ENCODE results near the gene SLC25A6.
"Not testable (repeated sequence)": the region's sequence is repeated elsewhere in the genome, so short reads cannot be mapped to it uniquely, and the experiment has no call there.

SLC25A6 gene

DNA sequence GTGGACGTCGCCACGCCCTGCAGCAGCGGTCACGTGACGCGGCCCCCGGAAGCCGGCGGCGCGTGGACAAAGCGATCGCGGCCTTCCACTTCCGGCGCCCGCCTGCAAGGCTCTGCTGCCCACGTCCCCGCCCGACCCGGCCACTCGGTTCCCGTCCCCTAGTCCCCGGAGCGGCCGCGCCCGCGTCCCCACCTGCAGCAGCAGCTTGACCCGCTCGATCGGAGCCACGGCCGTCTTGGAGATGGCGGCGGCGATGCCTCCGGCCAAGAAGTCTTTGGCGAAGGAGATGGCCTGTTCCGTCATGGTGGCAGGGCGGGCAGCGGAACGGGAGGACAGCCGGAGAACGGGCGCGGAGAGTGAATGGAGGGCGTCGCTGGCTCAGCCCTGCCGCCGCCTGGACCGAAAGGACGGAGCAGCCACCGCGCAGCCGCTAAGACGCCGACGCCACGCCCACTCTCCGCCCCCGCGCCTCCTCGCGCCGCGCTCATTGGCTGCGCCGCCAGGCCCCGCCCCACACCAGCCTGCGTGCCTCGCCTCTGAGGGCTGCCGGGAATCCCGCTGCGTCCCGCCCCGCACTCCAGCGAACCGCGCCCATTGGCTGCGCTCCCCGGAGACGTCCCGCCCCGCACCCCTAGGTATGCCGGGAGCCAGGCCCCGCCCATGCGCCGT, at the start of gene SLC25A6:
Gene SLC25A6 (minus strand): TSS at position 407 of the 669 bp plus-strand sequence. CDS start 104 bp downstream, at position 303.
- DNase-seq (ENCODE audit: low read depth, low spot score): peak; percentile 98

DNA sequence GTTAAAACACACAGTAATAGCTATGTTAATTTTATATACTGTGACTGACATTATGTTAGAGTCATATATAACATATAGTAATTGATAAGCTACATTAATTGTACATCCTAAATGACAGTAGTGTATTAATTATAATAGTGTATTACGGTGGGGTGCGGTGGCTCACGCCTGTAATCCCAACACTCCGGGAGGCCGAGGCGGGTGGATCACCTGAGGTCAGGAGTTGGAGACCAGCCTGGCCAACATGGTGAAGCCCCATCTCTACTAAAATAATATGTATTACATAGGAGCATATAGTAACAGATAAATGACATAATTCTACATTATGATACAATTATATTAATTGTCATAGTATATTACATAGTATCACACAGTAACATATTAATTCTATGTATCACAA, 48.6 kb upstream of the SLC25A6 start:
- no peak for DNase-seq (ENCODE audit: low read depth, low spot score)

DNA sequence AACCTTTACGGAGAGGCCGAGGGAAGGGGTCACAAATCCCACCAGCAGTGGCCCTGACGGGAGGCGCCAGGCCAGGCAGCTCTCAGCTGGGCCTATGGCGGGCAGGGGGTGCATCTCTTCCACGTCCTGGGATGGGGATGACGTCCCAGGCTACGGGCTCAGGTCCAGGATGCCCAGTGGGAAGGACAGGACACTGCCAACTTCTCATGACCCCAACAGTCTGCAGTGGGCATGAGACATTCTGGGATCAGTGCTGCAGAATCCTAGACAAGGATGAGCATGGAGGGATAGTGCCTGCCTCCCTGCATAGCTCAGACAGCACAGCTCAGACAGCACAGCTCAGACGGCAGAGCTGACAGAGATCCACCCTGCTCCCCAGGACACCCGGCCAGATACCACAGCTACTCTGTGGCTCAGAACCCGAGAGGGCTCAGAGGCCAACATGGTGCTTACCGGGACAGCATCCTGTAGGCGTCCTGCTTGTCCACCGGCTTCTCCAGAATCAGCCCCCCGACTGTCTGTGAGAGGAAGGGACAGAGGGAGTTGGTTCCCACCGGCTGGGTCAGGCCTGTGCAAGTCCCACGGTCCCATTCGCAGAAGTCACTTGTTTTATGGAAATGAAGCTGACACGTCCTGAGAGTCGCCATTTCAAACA, 43.5 kb upstream of the SLC25A6 start:
- DNase-seq (ENCODE audit: low read depth, low spot score): no peak

DNA sequence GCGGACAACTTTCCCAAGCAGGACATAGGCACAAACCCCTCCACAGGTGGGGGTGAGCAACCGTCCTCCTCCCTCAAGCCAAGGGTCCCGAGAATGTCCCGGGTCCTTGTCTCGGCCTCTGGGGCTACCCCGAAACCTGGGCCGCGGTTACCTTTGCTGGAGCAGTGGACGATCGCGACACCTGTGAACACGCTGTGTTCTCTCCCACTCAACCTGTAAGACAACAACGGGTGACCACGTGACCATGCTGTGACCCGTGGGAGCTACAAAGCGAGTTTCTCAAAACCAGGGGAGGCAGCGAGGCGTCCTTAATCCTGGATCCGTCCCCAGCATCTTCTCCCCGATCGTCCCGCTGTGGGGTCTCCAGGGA, 42.9 kb upstream of the SLC25A6 start:
- no peak for DNase-seq (ENCODE audit: low read depth, low spot score)

DNA sequence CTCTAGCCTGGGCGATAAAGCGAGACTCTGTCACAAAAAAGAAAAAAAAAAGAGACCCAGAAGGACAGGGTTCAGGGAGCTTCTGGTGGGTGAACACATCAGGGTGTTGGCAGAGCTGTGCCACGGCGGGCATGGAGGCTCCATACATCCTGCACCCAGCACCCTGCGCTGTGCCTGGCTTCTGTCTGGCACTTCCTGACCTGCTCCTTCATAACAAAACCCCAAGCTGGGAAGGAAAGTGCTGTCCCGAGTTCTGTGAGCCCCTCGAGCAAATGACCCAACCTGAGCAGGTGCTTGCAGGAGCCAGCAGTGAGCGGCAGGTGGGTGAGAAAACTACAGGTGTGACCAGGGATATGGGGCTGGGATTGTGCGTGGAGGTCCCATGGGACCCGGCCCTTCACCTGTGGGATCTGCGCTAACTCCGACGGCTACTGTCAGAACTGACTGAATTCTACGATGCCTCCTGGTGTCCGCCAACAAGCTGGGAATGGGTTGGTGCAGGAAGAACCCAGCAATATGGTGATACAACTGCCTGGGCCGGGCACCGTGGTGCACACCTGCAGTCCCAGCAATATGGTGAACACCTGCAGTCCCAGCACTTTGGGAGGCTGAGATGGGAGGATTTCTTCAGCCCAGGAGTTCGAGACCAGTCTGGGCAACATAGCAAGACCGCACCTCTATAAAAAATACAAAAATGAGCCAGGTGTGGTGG, 41.9 kb upstream of the SLC25A6 start:
- no peak for DNase-seq (ENCODE audit: low read depth, low spot score)

DNA sequence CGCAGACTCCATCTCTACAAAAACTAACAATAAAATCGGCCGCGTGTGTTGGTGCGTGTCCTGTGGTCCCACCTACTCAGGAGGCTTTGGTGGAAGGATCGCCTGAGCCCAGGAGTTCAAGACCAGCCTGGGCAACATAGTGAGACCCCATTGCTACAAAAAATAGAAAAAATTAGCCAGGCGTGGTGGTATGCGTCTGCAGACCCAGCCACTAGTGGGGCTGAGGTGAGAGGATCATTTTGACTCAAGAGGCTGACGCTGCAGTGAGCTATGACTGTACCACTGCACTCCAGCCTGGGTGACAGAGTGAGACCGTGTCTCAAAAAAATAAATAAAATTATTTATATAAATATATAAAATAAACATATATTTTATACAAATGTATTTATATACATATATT, 38.5 kb upstream of the SLC25A6 start:
- DNase-seq (ENCODE audit: low read depth, low spot score): no peak

DNA sequence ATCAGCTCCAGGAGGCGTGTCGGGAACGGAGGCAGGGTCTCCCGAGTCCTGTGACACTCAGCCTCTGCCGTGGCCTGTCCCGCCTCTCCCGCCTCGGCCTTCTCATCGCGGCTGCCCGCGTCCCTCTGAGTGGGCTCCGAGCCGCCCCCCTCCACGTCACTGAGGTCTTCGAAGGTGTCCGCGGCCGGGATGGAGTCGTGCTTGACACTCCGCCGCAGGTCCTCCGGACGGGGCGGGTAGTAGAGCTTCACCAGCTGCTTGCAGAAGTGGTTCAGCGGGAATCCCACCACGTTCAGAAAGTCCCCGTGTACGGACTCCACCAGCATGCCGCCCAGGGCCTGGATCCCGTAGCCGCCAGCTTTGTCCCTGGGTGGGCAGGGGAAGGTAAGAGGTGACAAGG, 35.8 kb upstream of the SLC25A6 start:
- DNase-seq (ENCODE audit: low read depth, low spot score): no peak

DNA sequence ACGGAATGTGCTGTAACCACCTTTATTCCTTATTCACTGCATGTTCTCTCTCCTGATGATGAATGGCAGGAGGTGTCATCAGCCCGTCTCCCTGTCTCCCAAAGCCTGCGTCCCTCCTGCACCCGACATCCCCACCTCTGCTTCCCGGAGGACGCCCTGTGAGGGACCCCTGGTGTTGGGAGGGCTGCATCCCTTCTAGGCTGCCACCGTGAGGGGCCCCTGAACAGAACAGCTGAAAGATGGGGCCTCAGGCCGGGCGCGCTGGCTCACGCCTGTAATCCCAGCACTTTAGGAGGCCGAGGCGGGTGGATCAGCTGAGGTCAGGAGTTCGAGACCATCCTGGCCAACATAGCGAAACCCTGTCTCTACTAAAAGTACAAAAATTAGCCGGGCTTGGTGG, 34.4 kb upstream of the SLC25A6 start:
- DNase-seq (ENCODE audit: low read depth, low spot score): not testable (repeated sequence)

DNA sequence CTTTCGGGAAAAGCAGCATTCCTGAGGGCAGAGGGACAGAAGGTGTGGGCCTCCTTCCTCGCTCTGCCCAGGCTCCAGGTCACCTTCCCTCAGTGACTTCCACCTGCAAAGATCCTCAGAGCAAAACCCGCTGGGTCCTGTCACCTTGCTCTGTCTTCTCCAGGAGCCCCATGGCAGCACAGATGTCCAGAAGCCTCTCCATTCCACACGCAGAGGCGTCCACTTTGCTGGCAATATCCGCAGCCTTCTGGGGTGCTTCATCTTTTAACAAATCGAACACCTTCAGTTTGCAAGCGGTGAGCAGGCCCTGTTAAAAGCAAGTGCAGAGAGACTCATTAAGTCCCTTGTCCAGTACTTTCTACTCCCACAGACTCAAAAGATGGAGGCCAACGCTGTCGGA, 33.5 kb upstream of the SLC25A6 start:
- no peak for DNase-seq (ENCODE audit: low read depth, low spot score)

DNA sequence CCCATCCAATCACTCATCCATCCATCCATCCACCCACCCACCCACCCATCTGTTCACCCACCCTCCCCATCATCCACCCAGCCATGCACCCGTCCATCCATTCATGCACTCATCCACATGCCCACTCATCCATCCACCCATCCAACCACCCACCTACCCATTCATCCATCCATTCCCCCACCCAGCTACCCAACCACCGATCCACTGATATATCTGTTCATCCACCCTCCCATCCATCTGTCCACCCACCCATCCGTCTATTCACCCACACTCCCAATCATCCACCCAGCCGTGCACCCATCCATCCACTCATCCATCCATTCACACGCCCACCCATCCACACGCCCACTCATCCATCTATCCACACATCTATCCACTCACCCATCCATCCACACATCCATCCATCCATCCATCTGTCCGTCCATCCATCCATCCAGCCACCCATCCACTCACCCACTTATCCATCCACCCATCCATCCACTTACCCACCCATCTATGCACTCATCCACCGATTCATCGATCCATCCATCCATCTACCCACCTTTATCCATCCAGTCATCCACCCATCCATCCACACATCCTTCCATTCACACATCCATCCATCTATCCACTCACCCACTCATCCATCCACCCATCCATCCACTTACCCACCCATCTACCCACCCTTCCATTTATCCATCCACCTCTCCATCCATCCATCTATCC, 32.4 kb upstream of the SLC25A6 start:
- DNase-seq (ENCODE audit: low read depth, low spot score): no peak

DNA sequence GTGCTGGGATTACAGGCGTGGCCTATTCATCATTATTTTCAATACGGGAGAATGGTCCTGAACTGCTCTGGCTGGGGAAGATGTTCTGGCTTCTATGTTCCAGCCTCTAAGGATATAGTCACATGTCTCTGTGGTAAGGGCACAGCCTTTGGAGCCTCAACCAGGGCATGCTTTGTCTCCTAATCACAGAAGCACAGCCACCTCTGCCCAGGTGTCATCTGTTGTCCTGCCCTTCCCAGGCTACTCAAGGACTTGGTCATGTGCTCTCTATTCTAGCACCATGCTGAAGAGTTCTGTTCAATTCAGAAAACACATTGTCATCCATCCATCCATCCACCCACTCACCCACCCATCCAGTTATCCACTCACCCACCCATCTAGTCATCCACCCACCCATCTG, 31.3 kb upstream of the SLC25A6 start:
- no peak for DNase-seq (ENCODE audit: low read depth, low spot score)

DNA sequence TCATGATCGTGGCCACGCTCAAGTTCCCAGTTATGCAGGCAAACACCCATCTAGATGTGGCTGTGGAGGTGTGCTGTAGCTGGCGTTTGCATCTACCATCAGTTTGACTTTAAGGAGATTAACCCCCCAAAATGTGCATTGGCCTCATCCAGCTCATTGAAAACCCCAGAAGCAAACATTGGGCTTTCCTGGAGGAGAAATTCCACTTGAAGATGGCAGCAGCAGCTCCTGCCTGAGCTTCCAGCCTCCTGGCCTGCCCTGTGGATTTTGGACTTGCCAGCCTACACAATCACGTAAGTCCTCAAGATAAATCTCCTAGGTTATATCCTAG, 30.2 kb upstream of the SLC25A6 start:
- no peak for DNase-seq (ENCODE audit: low read depth, low spot score)

DNA sequence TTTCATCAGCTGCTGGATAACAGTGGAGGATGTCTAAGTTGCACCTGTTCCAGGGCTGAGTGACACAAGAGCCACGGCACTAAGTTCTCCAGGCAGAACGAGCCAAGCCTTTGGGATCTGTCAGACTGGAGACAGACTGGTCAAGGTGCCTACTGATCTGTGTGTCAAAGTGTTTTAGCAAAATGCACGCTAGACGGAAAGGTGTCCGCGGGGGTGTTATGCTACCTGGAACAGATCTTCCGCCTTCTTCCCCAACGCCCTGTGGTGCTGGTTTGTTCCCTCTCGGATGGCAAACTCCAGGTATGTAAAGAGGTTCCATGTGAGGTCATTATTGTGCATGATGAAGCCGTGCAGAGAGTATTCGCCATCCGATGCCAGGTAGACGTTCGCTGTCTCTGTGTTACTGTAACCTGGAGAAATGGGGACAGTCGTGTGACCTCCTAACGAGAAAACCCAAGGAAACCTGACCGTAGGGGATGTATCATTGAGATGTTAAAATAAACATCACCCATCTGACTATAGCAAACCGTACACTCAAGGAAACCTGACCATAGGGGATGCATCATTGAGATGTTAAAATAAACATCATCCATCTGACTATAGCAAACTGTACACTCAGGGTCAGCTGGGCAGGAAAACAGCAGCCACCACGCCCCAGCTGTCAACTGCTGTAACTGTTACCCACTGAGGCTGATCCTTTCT, 29.7 kb upstream of the SLC25A6 start:
- no peak for DNase-seq (ENCODE audit: low read depth, low spot score)

DNA sequence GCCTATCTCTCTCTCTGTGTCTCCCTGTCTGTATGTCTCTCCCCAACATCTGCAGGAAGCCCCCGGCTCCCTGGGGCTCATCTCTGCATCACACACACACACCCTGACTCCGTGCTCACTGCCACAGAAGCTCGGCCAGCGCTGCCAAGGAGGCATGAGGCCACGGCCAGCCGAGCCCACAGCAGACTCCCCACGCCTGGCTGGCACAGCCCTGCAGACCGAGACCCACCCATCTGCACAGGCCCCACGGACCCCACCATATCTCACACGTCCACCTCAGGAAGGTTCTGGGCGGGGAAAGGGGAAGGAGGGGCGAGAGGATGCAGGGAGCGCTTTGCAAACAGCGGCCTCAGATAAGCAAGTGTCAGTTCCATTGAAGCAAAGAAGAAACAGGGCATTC, 28.5 kb upstream of the SLC25A6 start:
- no peak for DNase-seq (ENCODE audit: low read depth, low spot score)

DNA sequence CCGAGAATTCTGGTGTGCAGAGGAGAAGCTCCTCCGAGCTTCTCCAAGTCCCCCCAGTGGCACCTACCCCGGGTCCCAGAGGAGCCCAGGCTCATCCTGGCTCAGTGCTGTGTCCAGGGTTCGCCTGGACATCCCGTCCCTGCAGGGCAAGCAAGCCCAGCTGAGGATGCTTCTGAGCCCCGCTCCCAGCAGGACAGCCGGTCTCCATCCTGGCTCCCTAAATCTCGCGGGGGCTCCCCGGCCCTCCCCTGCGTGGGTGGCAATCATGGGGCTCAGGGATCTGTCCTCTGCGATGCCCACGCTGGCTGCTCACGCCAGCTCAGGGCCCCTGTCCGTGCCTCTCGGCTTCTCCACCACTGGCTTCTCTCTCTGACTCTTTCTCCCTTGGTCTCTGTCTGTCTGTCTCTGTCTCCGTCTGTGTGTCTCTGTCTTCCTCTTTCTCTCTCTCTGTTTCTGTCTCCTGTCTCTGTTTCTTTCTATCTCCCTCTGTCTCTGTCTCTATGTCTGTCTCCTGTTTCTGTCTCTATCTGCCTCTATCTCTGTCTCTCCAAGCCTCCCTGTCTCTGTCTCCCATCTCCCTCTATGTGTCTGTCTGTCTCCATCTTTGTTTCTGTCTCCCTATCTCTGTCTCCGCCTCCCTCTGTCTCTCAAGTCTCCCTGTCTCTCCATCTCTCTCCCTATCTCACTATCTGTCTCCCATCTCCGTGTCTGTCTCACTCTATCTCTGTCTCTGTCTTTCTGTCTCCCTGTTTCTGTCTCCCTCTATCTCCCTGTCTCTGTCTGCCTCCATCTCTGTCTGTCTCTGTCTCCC, 27.8 kb upstream of the SLC25A6 start:
- no peak for DNase-seq (ENCODE audit: low read depth, low spot score)

DNA sequence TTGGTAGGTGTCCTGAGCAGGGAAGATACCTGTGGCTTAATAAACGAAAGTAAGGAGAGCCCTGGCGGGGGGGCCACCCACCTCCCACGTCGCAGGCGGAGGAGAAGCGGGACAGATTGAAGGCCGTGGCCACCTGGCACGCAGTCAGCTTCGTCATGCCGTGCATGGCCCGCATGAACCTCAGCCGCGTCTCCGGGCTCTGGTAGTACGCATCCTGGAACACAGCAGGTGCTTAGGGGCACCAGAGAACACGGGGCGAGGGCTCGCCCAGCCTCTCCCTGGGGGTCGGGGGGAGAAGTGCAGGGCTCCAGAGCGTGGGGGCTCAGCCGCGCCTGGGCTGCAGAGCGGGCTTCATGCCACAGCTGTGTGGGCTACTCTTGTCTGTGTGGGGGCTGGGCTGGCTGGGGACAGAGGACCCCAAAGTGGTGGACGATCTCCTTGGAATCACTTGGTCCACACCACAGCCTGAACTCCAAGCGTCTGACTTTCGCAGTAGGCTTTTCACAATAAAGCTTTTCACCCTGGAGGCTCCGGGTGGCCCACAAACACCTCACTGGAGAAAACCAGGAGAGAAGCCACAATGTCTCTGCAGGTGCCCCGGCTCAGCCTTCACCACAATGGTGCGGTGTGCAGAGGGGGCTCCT, 27.1 kb upstream of the SLC25A6 start:
- no peak for DNase-seq (ENCODE audit: low read depth, low spot score)

DNA sequence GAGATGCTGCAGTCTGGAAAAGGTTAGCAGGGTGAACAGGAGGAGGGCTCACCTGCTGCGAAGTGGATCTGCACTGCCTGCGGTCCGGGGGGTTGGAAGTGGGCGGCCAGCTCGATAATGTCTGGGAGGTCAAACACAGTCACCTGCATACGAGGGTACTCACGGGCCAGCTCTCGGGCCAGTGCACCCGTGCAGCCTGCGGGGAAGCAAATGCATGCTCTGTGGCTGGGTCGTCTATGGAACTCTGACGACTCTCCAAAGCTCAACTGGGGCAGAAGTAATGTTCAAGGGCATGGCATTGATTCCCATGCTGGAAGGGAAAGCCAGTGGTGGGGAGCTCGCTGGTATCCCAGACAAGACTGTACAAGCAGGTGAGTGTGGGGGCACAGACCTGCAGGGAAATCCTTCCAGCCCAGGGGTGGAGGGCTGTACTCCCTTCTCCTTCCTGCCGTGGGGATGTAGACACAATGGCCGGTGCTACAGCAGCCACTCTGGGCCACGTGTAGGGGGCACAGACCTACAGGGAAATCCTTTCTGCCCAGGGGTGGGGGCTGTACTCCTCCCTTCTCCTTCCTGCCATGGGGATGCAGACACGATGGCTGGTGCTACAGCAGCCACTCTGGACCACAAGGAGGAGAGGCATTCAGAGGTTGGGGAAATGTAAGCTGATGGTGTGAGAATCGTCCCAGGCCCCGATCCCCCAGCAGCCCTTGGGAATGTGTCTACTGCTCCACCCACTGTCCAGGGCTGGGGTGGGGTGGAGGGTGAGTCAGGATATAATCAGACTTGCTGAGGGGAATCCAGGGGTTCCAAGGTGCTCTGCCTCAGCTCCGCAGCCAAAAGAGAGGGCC, 26.2 kb upstream of the SLC25A6 start:
- peak; percentile 4 for DNase-seq (ENCODE audit: low read depth, low spot score)

DNA sequence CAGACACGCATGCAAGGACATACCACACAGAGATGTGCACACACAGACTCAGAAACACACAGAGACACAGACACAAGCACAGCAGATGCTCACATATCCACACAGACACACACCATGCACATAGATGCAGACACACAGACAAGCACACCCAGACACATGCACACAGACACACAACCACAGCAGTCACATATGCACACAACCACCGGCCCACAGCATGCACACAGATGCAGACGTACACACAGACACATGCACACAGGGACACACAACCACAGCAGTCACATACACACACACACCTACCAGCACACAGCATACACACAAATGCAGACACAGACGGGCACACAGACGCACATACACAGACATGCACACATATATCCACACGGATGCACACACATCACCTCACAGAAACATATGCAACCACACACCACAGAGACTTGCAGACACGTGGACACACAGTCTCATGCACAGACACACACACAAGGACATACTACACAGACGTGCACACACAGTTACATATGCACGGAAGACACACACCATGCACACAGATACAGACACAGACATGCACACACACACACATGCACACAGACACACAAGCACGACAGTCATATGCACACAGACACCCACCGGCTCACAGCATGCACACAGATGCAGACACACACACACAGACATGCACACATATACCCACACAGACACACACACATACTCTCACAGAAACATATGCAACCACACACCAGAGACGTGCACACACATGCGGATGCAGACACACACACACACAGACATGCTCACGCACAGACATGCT, 25.2 kb upstream of the SLC25A6 start:
- DNase-seq (ENCODE audit: low read depth, low spot score): peak; percentile 1

DNA sequence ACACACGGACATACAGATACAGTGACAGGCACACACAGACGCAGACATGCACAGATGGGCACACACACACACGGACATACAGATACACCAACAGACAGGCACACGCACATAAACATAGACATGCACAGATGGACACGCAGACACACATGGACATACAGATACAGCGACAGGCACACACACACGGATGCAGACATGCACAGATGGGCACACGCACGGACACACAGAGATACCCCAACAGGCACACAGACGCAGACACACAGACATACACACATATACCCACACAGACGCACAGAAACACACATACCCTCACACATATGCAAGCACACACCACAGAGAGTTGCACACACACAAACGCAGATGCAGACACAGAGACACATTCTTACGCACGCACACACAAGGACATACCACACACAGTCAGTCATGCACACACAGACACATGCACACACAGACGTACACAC, 24.4 kb upstream of the SLC25A6 start:
- peak; percentile 0 for DNase-seq (ENCODE audit: low read depth, low spot score)

Measured in ELF-1 (cell line).